Liver (tissue), 9 donors: ENCODE data around the gene PRICKLE4. TPM values are rescaled to one million over a fixed set of nuclear protein-coding genes. Genes with fewer than 3 reads are reported as not detected.

Source experiments
- DNase-seq: peaks from one replicate; pipeline ENCODE4 v3.0.0-alpha.2; 2017; ENCODE audit warnings: low spot score
- H3K27ac ChIP-seq, 2 donors: one replicate each; pipeline ENCODE4 v1.7.0; 2013; ENCODE audit warnings: inconsistent platforms in 2 of 2, low read length in 2 of 2, control low read depth in 1 of 2, low read depth in 1 of 2, mild to moderate bottlenecking in 1 of 2
- H3K27me3 ChIP-seq, 4 donors: one replicate each; pipeline versions ENCODE4 v1.6.1 to v1.7.0; 2013; ENCODE audit warnings: low read length in 3 of 4, inconsistent platforms in 1 of 4, mild to moderate bottlenecking in 1 of 4, moderate library complexity in 1 of 4; ENCODE audit not compliant: control insufficient read depth in 4 of 4, insufficient read depth in 4 of 4
- H3K36me3 ChIP-seq, 4 donors: one replicate each; pipeline versions ENCODE4 v1.6.1 to v1.7.0; 2013; ENCODE audit warnings: low read length in 3 of 4, mild to moderate bottlenecking in 3 of 4, low read depth in 1 of 4, moderate library complexity in 1 of 4; ENCODE audit not compliant: control insufficient read depth in 4 of 4, insufficient read depth in 3 of 4
- H3K4me1 ChIP-seq, 4 donors: one replicate each; pipeline versions ENCODE4 v1.6.1 to v1.7.0; 2013; ENCODE audit warnings: low read length in 3 of 4, mild to moderate bottlenecking in 3 of 4, moderate library complexity in 1 of 4; ENCODE audit not compliant: control insufficient read depth in 4 of 4, insufficient read depth in 4 of 4
- H3K4me3 ChIP-seq, 3 donors: one replicate each; pipeline versions ENCODE4 v1.6.1 to v1.7.0; 2013; ENCODE audit warnings: low read length in 3 of 3, control low read depth in 1 of 3, low read depth in 1 of 3, mild to moderate bottlenecking in 1 of 3
- H3K9ac ChIP-seq, 2 donors: one replicate each; pipeline ENCODE4 v1.7.0; 2013; ENCODE audit warnings: low read length in 2 of 2, mild to moderate bottlenecking in 2 of 2, moderate library complexity in 2 of 2, control low read depth in 1 of 2, low read depth in 1 of 2
- H3K9me3 ChIP-seq, 4 donors: one replicate each; pipeline versions ENCODE4 v1.6.1 to v1.7.0; 2013; ENCODE audit warnings: low read length in 3 of 4; ENCODE audit not compliant: control insufficient read depth in 4 of 4
- EGR1 ChIP-seq, 2 donors: IDR thresholded peaks; 2 replicates each; pipeline ENCODE4 v1.6.1; 2016 to 2018; ENCODE audit warnings: antibody characterized with exemption in 2 of 2, low read depth in 2 of 2
- FOXA2 ChIP-seq: IDR thresholded peaks from 2 replicates; pipeline ENCODE4 v1.6.1; 2016; ENCODE audit warnings: antibody characterized with exemption
- HNF4A ChIP-seq, 2 donors: conservative IDR thresholded peaks; 2 replicates each; pipeline ENCODE4 v1.6.1; 2016; ENCODE audit warnings: antibody characterized with exemption in 2 of 2, mild to moderate bottlenecking in 2 of 2
- JUND ChIP-seq, 2 donors: IDR thresholded peaks; 2 replicates each; pipeline ENCODE4 v1.6.1; 2016; ENCODE audit warnings: antibody characterized with exemption in 2 of 2
- NR2F2 ChIP-seq: IDR thresholded peaks from 2 replicates; pipeline ENCODE4 v1.6.1; 2016; ENCODE audit warnings: antibody characterized with exemption
- RAD21 ChIP-seq, 2 donors: IDR thresholded peaks; 2 replicates each; pipeline ENCODE4 v1.6.1; 2016; ENCODE audit warnings: antibody characterized with exemption in 2 of 2, mild to moderate bottlenecking in 2 of 2
- RXRA ChIP-seq, 2 donors: IDR thresholded peaks; 2 replicates each; pipeline ENCODE4 v1.6.1; 2017 to 2018; ENCODE audit warnings: antibody characterized with exemption in 2 of 2, mild to moderate bottlenecking in 1 of 2
- SP1 ChIP-seq: IDR thresholded peaks from 2 replicates; pipeline ENCODE4 v1.6.1; 2018; ENCODE audit warnings: antibody characterized with exemption, mild to moderate bottlenecking
- TAF1 ChIP-seq: conservative IDR thresholded peaks from 2 replicates; pipeline ENCODE4 v1.6.1; 2016; ENCODE audit warnings: antibody characterized with exemption, mild to moderate bottlenecking
- YY1 ChIP-seq: IDR thresholded peaks from 2 replicates; pipeline ENCODE4 v1.6.1; 2016; ENCODE audit warnings: antibody characterized with exemption, mild to moderate bottlenecking
- WGBS: extraction: QIAGEN DNeasy Blood & Tissue Kit; methylation state at CpG from one replicate; pipeline ENCODE4 v1.1.7; 2013; 5-methylcytosine and 5-hydroxymethylcytosine counted together
- polyA plus RNA-seq, 2 donors: library from polyadenylated mRNA; stranded (reverse) in 1 of 2; unstranded in 1 of 2; fragments of 200-250 nt in 1 of 2; fragments of >200 nt in 1 of 2; fragmentation: Nextera tagmentation in 1 of 2; extraction: Ambion mirVana in 1 of 2; gene quantifications; one replicate each; pipeline versions ENCODE4 v1.2.1 to v1.2.3, GENCODE V29; 2013 to 2015
- total RNA-seq, 2 donors: library from RNA; depleted of rRNA; stranded (reverse); fragments of >200 nt; gene quantifications; one replicate each; pipeline ENCODE4 v1.2.3, GENCODE V29; 2014
- TF ChIP-seq, protein P1 (sequence below): fragments of 150-350 bp; IDR thresholded peaks from 2 replicates; pipeline ENCODE4 v1.5.1; 2017; ENCODE audit warnings: improper control_type of control experiment, low read depth, low read length; ENCODE audit not compliant: missing input control
- TF ChIP-seq, protein P2 (sequence below): IDR thresholded peaks from 2 replicates; pipeline ENCODE4 v1.6.1; 2016; ENCODE audit warnings: antibody characterized with exemption
- TF ChIP-seq, protein P3 (sequence below): IDR thresholded peaks from 2 replicates; pipeline ENCODE4 v1.6.1; 2016; ENCODE audit warnings: antibody characterized with exemption
- TF ChIP-seq, protein P4 (sequence below): IDR thresholded peaks from 2 replicates; pipeline ENCODE4 v1.6.1; 2016; ENCODE audit warnings: antibody characterized with exemption, mild to moderate bottlenecking
- donor health status: healthy.
- donor health status: healthy.
- donor health status: healthy.
- donor health status: healthy.
- donor health status: healthy.

The PRICKLE4 gene
- total and polyA plus RNA-seq, 4 donors = 0.37 to 1.4 (median 0.98) TPM; not detected in 1

DNA sequence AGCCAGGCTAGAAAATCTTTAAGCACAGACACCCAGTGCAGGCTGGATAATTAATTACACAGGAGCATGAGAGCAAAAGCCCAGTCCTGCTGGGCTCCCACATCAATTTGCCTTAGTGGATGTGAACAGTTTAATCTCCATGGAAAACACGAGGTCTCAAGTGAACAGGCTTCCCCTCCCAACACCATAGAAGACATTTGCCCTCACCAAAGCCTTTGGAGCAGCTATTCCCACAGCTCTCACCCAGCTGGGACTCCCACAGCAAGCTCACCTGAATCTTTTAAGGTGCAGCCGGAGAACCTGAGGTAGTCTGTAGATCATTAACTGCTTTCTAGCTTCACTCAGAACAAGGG is 19.0 kb downstream of the PRICKLE4 start:
- WGBS = 85% methylated on average over 2 of the region's 2 CpGs

DNA sequence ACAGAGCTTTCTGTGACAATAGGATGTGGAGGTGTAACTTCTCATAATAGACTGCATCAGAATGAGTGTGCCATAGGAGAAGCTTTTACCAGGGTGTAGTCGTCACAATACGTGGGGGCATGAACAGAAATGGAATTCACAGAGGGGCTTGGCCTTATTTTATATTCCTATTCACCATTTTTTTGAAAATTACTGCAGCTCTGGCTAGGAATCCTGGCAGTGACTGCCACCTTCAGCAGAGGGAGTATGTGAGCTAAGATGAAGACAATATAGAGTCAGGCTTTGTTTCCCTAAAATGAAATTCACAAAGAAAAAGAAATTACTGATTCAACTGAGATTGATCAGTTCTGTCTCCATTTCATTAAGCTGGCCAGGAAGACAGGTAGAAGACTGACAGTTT is 20.8 kb downstream of the PRICKLE4 start:
- peak; percentile 17 to 21 for TF ChIP-seq RAD21 (IDR thresholded peaks at IDR 0.05)
- TF ChIP-seq, protein P1, sequence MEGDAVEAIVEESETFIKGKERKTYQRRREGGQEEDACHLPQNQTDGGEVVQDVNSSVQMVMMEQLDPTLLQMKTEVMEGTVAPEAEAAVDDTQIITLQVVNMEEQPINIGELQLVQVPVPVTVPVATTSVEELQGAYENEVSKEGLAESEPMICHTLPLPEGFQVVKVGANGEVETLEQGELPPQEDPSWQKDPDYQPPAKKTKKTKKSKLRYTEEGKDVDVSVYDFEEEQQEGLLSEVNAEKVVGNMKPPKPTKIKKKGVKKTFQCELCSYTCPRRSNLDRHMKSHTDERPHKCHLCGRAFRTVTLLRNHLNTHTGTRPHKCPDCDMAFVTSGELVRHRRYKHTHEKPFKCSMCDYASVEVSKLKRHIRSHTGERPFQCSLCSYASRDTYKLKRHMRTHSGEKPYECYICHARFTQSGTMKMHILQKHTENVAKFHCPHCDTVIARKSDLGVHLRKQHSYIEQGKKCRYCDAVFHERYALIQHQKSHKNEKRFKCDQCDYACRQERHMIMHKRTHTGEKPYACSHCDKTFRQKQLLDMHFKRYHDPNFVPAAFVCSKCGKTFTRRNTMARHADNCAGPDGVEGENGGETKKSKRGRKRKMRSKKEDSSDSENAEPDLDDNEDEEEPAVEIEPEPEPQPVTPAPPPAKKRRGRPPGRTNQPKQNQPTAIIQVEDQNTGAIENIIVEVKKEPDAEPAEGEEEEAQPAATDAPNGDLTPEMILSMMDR = peak; percentile 11
- no peak for TF ChIP-seq FOXA2
- no peak overlapping the region for H3K27ac ChIP-seq
- H3K36me3 ChIP-seq = peaks cover 1 to 9% (median 2%) of the 10 kb centered on the region in 4 donors
- H3K4me1 ChIP-seq = no peaks in the 10 kb centered on the region
- 89% methylated on average over 2 of the region's 2 CpGs for WGBS
- no peak overlapping the region for H3K4me3 ChIP-seq
- no peak overlapping the region for H3K9ac ChIP-seq
- H3K27me3 ChIP-seq = no peaks in the 10 kb centered on the region
- no peaks in the 10 kb centered on the region for H3K9me3 ChIP-seq
- DNase-seq = no peak

More for the DNA sequence above, 19.0 kb downstream of the PRICKLE4 start:
- DNase-seq = no peak
- Histone ChIP-seq H3K36me3 (peaks cover 1 to 10% (median 7%) of the 10 kb centered on the region in 4 donors), H3K9me3 (no peaks in the 10 kb centered on the region), H3K4me1 (no peaks in the 10 kb centered on the region), H3K9ac (no peak overlapping the region), H3K27ac (no peak overlapping the region), H3K27me3 (no peaks in the 10 kb centered on the region), H3K4me3 (no peak overlapping the region)
- TF ChIP-seq, protein P1 = no peak
- TF ChIP-seq YY1 (no peak), RXRA (IDR thresholded peaks at IDR 0.05) (no peak), JUND (IDR thresholded peaks at IDR 0.05) (no peak), TAF1 (no peak), HNF4A (conservative IDR thresholded peaks at IDR 0.05) (no peak), RAD21 (IDR thresholded peaks at IDR 0.05) (no peak), NR2F2 (no peak), EGR1 (IDR thresholded peaks at IDR 0.05; ENCODE audit: low read depth in 2 of 2) (no peak), FOXA2 (no peak), SP1 (no peak)
- TF ChIP-seq, protein P2, sequence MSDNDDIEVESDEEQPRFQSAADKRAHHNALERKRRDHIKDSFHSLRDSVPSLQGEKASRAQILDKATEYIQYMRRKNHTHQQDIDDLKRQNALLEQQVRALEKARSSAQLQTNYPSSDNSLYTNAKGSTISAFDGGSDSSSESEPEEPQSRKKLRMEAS = no peak
- TF ChIP-seq, protein P3, sequence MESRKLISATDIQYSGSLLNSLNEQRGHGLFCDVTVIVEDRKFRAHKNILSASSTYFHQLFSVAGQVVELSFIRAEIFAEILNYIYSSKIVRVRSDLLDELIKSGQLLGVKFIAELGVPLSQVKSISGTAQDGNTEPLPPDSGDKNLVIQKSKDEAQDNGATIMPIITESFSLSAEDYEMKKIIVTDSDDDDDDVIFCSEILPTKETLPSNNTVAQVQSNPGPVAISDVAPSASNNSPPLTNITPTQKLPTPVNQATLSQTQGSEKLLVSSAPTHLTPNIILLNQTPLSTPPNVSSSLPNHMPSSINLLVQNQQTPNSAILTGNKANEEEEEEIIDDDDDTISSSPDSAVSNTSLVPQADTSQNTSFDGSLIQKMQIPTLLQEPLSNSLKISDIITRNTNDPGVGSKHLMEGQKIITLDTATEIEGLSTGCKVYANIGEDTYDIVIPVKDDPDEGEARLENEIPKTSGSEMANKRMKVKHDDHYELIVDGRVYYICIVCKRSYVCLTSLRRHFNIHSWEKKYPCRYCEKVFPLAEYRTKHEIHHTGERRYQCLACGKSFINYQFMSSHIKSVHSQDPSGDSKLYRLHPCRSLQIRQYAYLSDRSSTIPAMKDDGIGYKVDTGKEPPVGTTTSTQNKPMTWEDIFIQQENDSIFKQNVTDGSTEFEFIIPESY = no peak
- TF ChIP-seq, protein P4, sequence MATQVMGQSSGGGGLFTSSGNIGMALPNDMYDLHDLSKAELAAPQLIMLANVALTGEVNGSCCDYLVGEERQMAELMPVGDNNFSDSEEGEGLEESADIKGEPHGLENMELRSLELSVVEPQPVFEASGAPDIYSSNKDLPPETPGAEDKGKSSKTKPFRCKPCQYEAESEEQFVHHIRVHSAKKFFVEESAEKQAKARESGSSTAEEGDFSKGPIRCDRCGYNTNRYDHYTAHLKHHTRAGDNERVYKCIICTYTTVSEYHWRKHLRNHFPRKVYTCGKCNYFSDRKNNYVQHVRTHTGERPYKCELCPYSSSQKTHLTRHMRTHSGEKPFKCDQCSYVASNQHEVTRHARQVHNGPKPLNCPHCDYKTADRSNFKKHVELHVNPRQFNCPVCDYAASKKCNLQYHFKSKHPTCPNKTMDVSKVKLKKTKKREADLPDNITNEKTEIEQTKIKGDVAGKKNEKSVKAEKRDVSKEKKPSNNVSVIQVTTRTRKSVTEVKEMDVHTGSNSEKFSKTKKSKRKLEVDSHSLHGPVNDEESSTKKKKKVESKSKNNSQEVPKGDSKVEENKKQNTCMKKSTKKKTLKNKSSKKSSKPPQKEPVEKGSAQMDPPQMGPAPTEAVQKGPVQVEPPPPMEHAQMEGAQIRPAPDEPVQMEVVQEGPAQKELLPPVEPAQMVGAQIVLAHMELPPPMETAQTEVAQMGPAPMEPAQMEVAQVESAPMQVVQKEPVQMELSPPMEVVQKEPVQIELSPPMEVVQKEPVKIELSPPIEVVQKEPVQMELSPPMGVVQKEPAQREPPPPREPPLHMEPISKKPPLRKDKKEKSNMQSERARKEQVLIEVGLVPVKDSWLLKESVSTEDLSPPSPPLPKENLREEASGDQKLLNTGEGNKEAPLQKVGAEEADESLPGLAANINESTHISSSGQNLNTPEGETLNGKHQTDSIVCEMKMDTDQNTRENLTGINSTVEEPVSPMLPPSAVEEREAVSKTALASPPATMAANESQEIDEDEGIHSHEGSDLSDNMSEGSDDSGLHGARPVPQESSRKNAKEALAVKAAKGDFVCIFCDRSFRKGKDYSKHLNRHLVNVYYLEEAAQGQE = no peak
